HEK293 (cell line): ENCODE data around the gene TCF15.

Experiments
- CTCF ChIA-PET: fragments of 350-600 bp; formaldehyde crosslinking; extraction: SDS; loops from one replicate; lab custom pipeline; 2021; ENCODE audit warnings: antibody characterized with exemption; lab: Yijun Ruan, JAX
- POLR2A ChIA-PET: fragments of 300-600 bp; formaldehyde crosslinking; extraction: SDS; loops from one replicate; lab custom pipeline; 2020; ENCODE audit warnings: antibody characterized with exemption, inconsistent platforms; lab: Yijun Ruan, JAX
- H3K27ac ChIP-seq: fragments of 200-500 bp; sonication (Bioruptor generic); 2 replicates; pipeline ENCODE4 v1.5.1; 2014; ENCODE audit warnings: low read depth, low read length, control low read depth, inconsistent platforms; ENCODE audit errors: extremely low read depth
- H3K36me3 ChIP-seq, 2 experiments: fragments of 200-500 bp in 1 of 2; sonication (Bioruptor generic) in 1 of 2; 1 replicate in 1 of 2; 2 replicates in 1 of 2; pipeline ENCODE4 v1.5.1; 2014 to 2017; ENCODE audit warnings: inconsistent platforms in 2 of 2, low read length in 2 of 2; ENCODE audit not compliant: control insufficient read depth in 2 of 2, insufficient read depth in 1 of 2
- H3K4me1 ChIP-seq: fragments of 200-500 bp; sonication (Bioruptor generic); 2 replicates; pipeline ENCODE4 v1.5.1; 2014; ENCODE audit warnings: mild to moderate bottlenecking, low read length, inconsistent platforms; ENCODE audit not compliant: control insufficient read depth, insufficient read depth
- H3K4me3 ChIP-seq: 2 replicates; pipeline ENCODE4 v1.5.1; 2011; ENCODE audit warnings: low read depth, mild to moderate bottlenecking, control low read depth, low read length, moderate library complexity
- H3K9me3 ChIP-seq: fragments of 200-500 bp; sonication (Bioruptor generic); 2 replicates; pipeline ENCODE4 v1.5.1; 2014; ENCODE audit warnings: low read depth, low read length, inconsistent platforms; ENCODE audit not compliant: control insufficient read depth, insufficient read depth
- KLF1 ChIP-seq: fragments of 450-650 bp; formaldehyde crosslinking; IDR thresholded peaks from 2 replicates; pipeline ENCODE4 v1.5.1; 2016; ENCODE audit warnings: missing biosample characterization, missing genetic modification characterization
- PRDM4 ChIP-seq: fragments of 450-650 bp; formaldehyde crosslinking; IDR thresholded peaks from 2 replicates; pipeline ENCODE4 v1.5.1; 2017; ENCODE audit warnings: missing biosample characterization, missing genetic modification characterization
- REPIN1 ChIP-seq: fragments of 450-650 bp; formaldehyde crosslinking; IDR thresholded peaks from 2 replicates; pipeline ENCODE4 v1.5.1; 2017; ENCODE audit warnings: missing biosample characterization, missing genetic modification characterization, low read depth
- SALL2 ChIP-seq: fragments of 450-650 bp; formaldehyde crosslinking; IDR thresholded peaks from 2 replicates; pipeline ENCODE4 v1.5.0; 2017; ENCODE audit warnings: missing biosample characterization, mild to moderate bottlenecking, missing genetic modification characterization, borderline replicate concordance
- SCRT2 ChIP-seq: fragments of 450-650 bp; formaldehyde crosslinking; IDR thresholded peaks from 2 replicates; pipeline ENCODE4 v1.5.1; 2016; ENCODE audit warnings: missing biosample characterization, missing genetic modification characterization
- ZBTB49 ChIP-seq: fragments of 450-650 bp; formaldehyde crosslinking; IDR thresholded peaks from 2 replicates; pipeline ENCODE4 v1.5.1; 2016; ENCODE audit warnings: missing biosample characterization, missing genetic modification characterization, low read depth
- ZEB2 ChIP-seq: fragments of 450-650 bp; formaldehyde crosslinking; IDR thresholded peaks from 2 replicates; pipeline ENCODE4 v1.5.1; 2016; ENCODE audit warnings: missing biosample characterization, missing genetic modification characterization
- ZNF184 ChIP-seq: fragments of 450-650 bp; IDR thresholded peaks from 2 replicates; pipeline ENCODE4 v1.5.1; 2018; ENCODE audit warnings: missing biosample characterization, mild to moderate bottlenecking, missing genetic modification characterization
- ZNF214 ChIP-seq: fragments of 450-650 bp; formaldehyde crosslinking; IDR thresholded peaks from 2 replicates; pipeline ENCODE4 v1.5.1; 2017; ENCODE audit warnings: missing biosample characterization, mild to moderate bottlenecking, missing genetic modification characterization, borderline replicate concordance
- ZNF274 ChIP-seq, 2 experiments: fragments of 200-500 bp in 1 of 2; fragments of 450-650 bp in 1 of 2; sonication (Bioruptor generic) in 1 of 2; formaldehyde crosslinking in 1 of 2; IDR thresholded peaks; 2 replicates each; pipeline versions ENCODE4 v1.5.1 to v1.6.1; 2014 to 2016; ENCODE audit warnings: borderline replicate concordance in 1 of 2, inconsistent platforms in 1 of 2, low read length in 1 of 2, missing biosample characterization in 1 of 2, missing genetic modification characterization in 1 of 2
- ZNF302 ChIP-seq: fragments of 450-650 bp; formaldehyde crosslinking; IDR thresholded peaks from 2 replicates; pipeline ENCODE4 v1.5.1; 2016; ENCODE audit warnings: missing biosample characterization, missing genetic modification characterization, low read depth
- ZNF335 ChIP-seq: fragments of 450-650 bp; formaldehyde crosslinking; conservative IDR thresholded peaks from 2 replicates; pipeline ENCODE4 v1.5.1; 2016; ENCODE audit warnings: missing biosample characterization, missing genetic modification characterization
- ZNF341 ChIP-seq: fragments of 450-650 bp; formaldehyde crosslinking; IDR thresholded peaks from 2 replicates; pipeline ENCODE4; 2016; ENCODE audit warnings: low read depth, missing biosample characterization, missing genetic modification characterization
- ZNF510 ChIP-seq: fragments of 450-650 bp; formaldehyde crosslinking; IDR thresholded peaks from 2 replicates; pipeline ENCODE4 v1.5.1; 2018; ENCODE audit warnings: mild to moderate bottlenecking, missing genetic modification characterization, missing biosample characterization; ENCODE audit not compliant: insufficient replicate concordance
- ZNF555 ChIP-seq: fragments of 450-650 bp; formaldehyde crosslinking; conservative IDR thresholded peaks from 2 replicates; pipeline ENCODE4 v1.5.1; 2017; ENCODE audit warnings: missing biosample characterization, mild to moderate bottlenecking, missing genetic modification characterization, inconsistent platforms
- ZNF701 ChIP-seq: fragments of 450-650 bp; formaldehyde crosslinking; IDR thresholded peaks from 2 replicates; pipeline ENCODE4 v1.5.1; 2016; ENCODE audit warnings: missing biosample characterization, missing genetic modification characterization
- ZNF791 ChIP-seq: fragments of 450-650 bp; formaldehyde crosslinking; IDR thresholded peaks from 2 replicates; pipeline ENCODE4 v1.5.1; 2016; ENCODE audit warnings: missing biosample characterization, missing genetic modification characterization
- ZNF830 ChIP-seq: fragments of 450-650 bp; IDR thresholded peaks from 2 replicates; pipeline ENCODE4 v1.5.0; 2018; ENCODE audit warnings: missing biosample characterization, missing genetic modification characterization, low read depth, mild to moderate bottlenecking, moderate library complexity
- ZSCAN18 ChIP-seq: fragments of 450-650 bp; formaldehyde crosslinking; IDR thresholded peaks from 2 replicates; pipeline ENCODE4 v1.5.1; 2016; ENCODE audit warnings: missing biosample characterization, missing genetic modification characterization

TCF15 gene

GRCh38 chr20:564192-564591 lies 45.9 kb downstream of the TCF15 start:
- no peaks in the 10 kb centered on the region for H3K9me3 ChIP-seq
- TF ChIP-seq ZNF302 (no peak), ZNF214 (no peak), ZNF274 (IDR thresholded peaks at IDR 0.05; ENCODE audit: low read length) (no peak), ZNF274 (tag by site-specific recombination; IDR thresholded peaks at IDR 0.05; ENCODE audit: borderline replicate concordance) (no peak)
- ChIA-PET POLR2A (interaction anchor here (1.1 kb wide), 1 partner anchor 81 kb away, joined by 3 read pairs; no protein-coding TSS in a partner anchor), CTCF (interaction anchor here (0.7 to 7.9 kb wide), 5 partner anchors 55 to 174 kb away, joined by 3 to 130 read pairs (median 5); no protein-coding TSS in a partner anchor)
- H3K4me3 ChIP-seq = no peak overlapping the region
- no peak overlapping the region for H3K27ac ChIP-seq
- H3K4me1 ChIP-seq = no peaks in the 10 kb centered on the region
- no peaks in the 10 kb centered on the region for H3K36me3 ChIP-seq

- no peak overlapping the region for H3K27ac ChIP-seq
- POLR2A ChIA-PET = interaction anchor here (0.8 to 1.1 kb wide), 2 partner anchors 19 to 82 kb away, joined by 3 read pairs; partner anchors contain the start of gene CSNK2A1
These were observed 46.9 kb downstream of the TCF15 start for GRCh38 chr20:563187-563586.

GRCh38 chr20:562232-562897 lies 47.7 kb downstream of the TCF15 start:
- POLR2A ChIA-PET = interaction anchor here (1.4 kb wide), 1 partner anchor 83 kb away, joined by 4 read pairs; no protein-coding TSS in a partner anchor
- CTCF ChIA-PET = interaction anchor here (0.6 to 7.9 kb wide), 37 partner anchors 10 to 874 kb away, joined by 3 to 130 read pairs (median 4); partner anchors contain the start of genes FAM110A, SLC52A3 and SRXN1
- H3K36me3 ChIP-seq = no peaks in the 10 kb centered on the region
- no peak overlapping the region for H3K4me3 ChIP-seq
- no peaks in the 10 kb centered on the region for H3K9me3 ChIP-seq
- TF ChIP-seq ZNF510 (tag by site-specific recombination) (no peak), REPIN1 (no peak), ZNF701 (tag by site-specific recombination) (no peak), ZNF341 (tag by site-specific recombination) (no peak), ZBTB49 (tag by site-specific recombination) (no peak), SCRT2 (tag by site-specific recombination) (no peak), ZNF791 (no peak), PRDM4 (no peak), ZEB2 (tag by site-specific recombination) (no peak), ZNF830 (tag by site-specific recombination) (no peak), ZNF184 (no peak), SALL2 (tag by site-specific recombination) (no peak), ZSCAN18 (tag by site-specific recombination) (no peak)
- no peaks in the 10 kb centered on the region for H3K4me1 ChIP-seq
- H3K27ac ChIP-seq = no peak overlapping the region

More at GRCh38 chr20:563187-563586, 46.9 kb downstream of the TCF15 start:
- CTCF ChIA-PET = interaction anchor here (0.6 to 7.9 kb wide), 20 partner anchors 9 to 873 kb away, joined by 3 to 130 read pairs (median 7); partner anchors contain the start of genes SLC52A3 and SRXN1
- Histone ChIP-seq H3K4me1 (no peaks in the 10 kb centered on the region), H3K36me3 (no peaks in the 10 kb centered on the region), H3K4me3 (no peak overlapping the region), H3K9me3 (no peaks in the 10 kb centered on the region)
- peak; percentile 45 for TF ChIP-seq ZNF335 (tag by site-specific recombination)
- no peak for TF ChIP-seq KLF1 (tag by site-specific recombination)
- no peak for TF ChIP-seq ZNF555 (tag by site-specific recombination)
